DLD1 (cell line): ENCODE measurements around the gene CTTNBP2NL.
"Not testable (repeated sequence)": the region's sequence is repeated elsewhere in the genome, so short reads cannot be mapped to it uniquely, and the experiment has no call there.

Experiments used
- in situ Hi-C: cut with HindIII; loops from 2 replicates; pipeline ENCODE4 v1.10.0; 2017; ENCODE audit warnings: low sequenced_read_pairs

The CTTNBP2NL gene

DNA sequence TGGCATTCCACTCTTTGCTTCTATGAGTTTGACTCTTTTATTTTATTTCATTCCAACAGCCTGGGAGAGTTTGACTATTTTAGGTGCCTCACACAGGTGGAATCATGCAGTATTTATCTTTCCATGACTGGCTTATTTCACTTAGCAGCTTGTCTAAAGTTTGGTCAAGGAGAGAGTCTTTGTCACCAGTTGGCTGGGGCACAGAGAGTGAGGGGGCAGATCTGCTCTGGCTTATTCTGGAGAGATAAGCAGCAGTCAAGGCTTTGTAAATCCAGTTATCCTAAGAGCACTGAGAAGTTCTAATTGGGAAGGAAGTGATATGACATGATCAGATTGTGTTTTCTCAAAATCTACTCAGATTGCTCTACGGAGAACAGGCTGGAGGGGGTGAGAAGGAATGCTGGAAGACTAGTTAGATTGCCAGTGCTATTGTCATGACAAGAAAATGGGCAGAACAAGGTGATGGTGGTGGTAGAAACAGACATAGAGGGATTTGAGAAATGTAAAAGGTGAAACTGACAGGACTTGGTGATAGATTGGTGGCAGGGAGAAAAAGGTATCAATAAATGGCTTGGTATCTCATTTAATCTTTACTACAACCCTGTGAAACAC, 12.1 kb upstream of the CTTNBP2NL start:
- in situ Hi-C loops, result loop anchor here (5.0 kb wide), 1 partner anchor 333 kb away; the partner anchor contains the start of gene PPM1J

DNA sequence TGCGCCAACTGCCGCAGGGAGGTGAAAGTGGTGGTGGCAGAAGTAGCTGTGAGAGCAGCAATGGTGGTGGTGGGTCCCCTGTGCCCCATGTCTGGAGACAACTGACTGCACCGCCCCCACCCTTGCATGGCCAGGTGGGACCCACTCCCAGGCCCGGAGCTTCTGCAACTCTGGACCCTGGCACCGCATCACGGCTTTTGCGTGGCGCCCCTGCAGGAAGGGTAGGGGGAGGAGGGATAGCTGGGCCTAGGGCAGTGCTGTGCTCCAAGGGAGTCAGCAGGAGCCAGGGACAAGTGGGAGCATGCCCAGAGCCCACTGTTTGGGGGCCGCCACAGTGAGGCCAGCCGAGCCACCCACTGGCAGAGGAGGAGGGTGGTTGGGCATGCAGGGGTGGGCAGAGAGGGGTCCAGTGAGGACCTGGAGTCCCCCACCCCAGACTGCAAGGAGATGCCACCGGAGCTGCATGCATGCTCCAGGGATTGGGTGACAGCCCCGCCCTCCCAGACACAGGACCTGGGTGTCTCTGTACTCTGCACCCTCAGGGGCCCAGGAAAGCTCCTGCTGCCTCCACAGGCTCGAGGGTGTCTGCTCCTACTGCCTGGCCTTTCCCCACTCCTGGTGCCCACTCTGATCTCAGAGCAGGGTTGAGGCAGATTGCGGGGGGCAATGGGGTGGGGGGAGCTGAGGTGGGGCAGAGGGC, 9.8 kb upstream of the CTTNBP2NL start:
- in situ Hi-C loops, result no loop called here

DNA sequence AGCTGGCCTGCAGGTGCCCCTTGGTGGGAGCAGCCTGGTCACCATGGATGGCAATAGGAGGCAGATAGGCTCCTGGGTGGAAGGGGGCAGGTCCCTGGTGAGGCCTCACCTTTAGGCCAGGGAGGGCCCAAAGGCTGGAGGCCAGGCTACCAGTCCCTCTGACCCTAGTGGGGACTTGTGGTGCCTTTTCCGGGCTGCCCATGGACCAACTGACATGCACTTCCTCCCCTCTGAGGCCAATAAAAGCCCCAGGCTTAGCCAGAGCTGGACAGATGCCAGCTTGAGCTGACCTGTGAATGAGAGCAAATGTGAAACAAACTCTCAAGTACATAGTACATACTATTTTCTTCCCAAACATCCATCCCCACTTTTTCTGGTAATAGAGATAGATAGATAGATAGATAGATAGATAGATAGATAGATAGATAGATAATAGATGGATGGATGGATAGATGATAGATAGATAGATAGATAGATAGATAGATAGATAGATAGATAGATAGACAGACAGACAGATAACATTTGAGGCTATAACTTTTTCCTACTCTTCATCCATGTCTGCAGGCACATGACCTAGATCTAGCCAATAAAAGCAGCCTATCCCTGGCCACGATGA, 9.2 kb upstream of the CTTNBP2NL start:
- in situ Hi-C loops, result no loop called here

DNA sequence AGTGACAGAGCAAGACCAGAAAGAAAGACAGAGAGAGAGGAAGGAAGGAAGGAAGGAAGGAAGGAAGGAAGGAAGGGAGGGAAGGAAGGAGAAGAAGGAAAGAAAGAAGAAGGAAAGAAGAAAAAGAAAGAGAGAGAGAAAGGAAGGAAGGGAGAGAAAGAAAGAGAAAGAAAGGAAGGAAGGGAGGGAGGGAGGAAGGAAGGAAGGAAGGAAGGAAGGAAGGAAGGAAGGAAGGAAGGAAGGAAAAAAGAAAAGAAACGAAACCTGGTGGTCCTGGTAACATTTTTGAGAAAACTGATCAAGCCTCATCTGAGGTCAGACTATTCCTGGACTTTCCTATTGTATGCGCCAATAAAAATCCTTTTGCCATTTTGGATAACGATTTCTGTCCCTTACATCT, 8.2 kb upstream of the CTTNBP2NL start:
- in situ Hi-C loops, result no loop called here

DNA sequence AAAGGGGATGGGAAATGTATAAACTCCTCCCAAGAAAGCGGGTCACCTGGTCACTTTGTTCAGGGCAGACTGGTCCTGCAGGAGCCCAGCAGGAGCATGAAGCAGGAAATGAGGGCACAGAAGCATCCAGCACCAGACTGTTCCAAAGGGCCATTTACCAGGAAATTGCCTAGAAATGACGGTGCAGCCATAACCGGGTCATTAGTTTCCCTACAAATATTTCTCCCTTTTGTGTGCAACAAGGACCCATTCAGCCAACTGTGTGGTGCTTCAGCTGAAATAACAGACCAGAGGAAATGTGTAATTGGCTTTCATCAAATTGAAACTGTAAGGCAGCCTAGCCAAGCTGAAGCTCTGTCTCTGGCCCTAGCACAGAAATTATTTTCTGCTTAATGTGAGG, 7.6 kb upstream of the CTTNBP2NL start:
- in situ Hi-C loops, result no loop called here

DNA sequence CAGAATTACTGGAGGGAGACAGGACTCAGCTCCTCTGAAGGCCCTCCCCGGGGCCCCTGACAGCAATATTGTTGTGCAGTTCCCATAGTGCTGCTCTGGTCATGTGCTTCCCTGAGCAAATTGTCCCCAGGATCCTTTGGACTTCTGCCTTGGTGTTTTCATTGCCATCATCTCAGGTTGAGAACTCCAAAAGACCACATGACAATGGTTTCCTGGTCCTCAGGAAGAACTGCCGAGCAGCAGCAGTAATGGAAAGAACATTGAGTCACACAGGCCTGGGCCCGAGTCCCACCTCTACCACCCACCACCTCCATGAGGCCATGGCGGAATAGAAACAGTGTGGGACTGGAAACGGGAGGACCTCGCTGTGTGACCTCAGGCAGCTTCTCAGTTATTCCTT, 6.3 kb upstream of the CTTNBP2NL start:
- in situ Hi-C loops, result no loop called here

DNA sequence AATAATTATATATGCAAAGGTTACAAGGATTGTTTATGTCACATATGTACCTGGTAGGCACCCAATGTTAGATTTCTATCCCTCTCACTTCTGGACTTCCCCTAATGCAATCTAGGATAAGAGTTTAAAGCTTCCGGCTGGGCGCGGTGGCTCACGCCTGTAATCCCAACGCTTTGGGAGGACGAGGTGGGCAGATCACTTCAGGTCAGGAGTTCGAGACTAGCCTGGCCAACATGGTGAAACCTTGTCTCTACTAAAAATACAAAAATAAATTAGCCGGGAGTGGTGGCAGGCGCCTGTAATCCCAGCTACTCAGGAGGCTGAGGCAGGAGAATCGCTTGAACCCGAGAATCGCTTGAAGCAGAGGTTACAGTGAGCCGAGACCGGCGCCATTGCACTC, 5.7 kb upstream of the CTTNBP2NL start:
- in situ Hi-C loops, result not testable (repeated sequence)

DNA sequence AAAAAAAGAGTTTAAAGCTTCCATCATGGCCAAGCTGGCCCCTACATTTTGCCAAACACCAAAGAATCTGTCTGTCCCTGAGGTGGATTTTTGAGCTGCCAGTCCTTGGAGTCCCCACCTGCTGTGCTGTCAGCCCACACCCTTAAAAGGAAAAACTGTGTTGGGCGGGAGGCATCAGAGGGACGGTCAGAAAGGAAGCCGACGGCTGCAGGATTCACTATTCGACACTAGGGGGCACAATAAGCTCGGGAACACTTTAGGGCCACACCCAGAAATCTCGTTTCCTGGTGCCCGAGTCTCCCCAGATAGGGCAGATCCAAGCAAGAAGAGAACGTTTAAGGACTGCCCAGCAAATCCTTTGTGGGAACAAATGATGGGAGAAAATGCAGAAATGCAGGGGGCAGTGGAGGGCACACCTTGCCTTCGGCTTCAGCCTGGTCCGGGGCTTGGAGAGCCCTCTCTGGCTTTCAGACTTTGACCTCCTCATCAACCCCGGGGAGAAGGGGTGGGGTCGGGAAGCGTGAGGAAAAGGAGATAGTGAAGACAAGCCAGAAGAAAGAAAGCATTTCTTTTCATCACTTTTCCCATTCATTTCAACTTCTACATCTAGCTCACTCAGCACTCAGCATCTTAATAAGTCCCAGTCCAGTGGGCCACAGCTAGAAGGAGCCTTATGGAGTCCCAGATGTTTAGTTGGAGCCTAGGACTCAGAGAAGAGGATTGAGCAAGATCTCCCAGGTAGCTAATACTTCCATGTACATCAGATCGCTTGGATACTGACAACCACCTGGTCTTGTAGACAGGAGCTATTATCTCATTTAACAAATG, 5.0 kb upstream of the CTTNBP2NL start:
- in situ Hi-C loops, result no loop called here

DNA sequence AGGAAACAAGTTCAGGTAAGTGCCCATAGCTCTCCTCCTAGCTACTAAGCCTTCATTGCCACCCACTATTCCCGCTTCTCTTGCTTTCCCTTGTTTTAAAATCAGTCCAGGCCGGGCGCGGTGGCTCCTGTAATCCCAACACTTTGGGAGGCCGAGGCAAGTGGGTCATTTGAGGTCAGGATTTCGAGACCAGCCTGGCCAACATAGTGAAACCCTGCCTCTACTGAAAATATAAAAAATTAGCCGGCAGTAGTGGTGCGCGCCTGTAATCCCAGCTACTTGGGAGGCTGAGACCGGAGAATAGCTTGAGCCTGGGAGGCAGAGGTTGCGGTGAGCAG, 4.4 kb upstream of the CTTNBP2NL start:
- in situ Hi-C loops, result no loop called here

DNA sequence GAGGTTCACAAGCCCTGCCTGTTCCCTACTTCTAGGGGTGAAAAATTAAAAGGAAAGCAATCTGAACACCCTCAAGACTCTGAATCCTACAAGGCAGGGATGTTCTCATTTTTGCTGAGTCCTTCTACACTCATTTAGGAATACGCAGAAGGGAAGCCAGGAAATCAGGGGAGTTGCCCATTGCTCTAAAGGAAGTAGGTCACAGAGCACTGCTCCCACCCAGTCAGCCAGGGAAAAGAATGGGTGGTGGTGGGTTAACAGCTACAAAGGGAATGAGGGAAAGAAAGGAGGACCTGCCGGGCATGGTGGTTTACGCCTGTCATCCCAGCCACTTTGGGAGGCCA, 2.4 kb upstream of the CTTNBP2NL start:
- in situ Hi-C loops, result no loop called here

DNA sequence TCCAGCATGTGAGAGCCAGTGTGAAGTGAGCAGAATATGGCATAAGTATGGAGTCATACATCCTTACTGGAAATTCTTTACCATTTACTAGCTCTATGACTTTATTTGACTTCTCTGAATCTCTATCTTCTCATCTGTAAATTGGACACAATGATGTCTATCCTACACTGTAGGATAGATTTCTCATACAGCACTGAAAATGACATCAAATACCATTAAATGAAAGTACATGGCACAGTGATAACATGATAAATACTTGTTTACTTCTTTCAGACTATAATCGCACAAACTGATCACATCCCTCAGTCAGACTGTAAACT, 1.3 kb upstream of the CTTNBP2NL start:
- in situ Hi-C loops, result no loop called here

DNA sequence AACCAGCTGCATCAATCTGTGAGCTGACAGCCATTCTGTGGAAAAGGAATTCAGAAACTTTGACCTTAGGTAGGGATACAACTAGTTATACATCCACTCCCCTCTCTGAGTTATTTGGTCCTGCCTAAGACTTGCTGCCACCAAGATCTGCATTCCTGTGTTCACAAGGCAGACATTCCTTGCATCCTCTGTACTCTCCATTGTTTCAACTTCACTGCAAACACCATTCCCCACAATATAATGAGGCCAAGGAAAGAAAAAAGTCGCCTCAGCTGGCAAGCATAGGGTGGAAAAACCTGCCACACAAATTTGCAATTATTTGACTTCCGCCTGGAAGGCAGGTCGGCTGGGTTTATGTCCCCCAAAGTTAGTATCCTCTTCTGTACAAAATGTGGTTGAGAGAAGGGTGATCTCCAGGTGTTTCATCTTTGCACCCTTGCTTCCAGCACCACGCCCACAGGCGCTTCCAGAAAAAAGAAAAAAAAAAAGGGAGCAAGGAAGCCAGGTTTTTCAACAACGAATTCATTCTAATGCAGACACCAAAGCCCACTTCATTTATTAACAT, 676 bp upstream of the CTTNBP2NL start:
- in situ Hi-C loops, result no loop called here

DNA sequence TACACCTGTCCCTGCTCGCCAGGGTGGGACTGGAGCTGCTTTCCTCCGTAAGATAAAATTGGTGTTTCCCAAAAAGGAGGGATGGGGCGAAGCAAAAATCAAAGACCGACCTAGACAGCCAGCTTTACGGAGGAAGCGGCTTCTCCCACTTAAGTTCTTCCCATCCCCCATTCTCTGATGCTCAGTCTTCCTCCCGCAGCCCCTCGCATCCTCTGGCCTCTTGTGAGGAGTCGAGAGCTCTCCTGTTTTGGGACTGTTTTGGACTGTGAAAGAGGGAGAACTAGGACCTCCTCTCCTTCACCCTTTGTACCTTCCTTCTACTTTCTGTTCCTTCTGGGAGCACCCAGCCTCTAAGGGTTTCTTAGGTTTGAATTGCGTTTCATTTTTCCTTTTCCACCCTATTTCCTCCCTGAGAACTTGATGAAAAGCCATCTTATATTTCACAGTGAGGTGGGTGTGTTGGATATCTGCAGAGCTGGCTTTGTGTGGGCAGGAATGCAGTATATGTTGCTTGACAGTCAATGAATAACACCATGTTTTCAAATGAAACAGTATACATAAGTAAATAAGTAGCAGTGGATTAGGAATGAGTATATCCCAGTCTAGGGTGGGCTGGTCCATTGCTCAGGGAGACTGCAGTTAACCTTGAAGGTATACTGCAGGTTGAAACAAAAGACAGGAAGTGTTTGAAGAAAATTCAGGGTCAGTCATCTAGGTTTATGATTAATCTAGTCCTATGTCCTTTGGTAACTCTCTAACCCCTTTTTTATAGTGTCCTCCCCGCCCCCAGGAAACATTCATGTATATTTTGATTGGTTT, 848 bp downstream of the CTTNBP2NL start:
- in situ Hi-C loops, result no loop called here

DNA sequence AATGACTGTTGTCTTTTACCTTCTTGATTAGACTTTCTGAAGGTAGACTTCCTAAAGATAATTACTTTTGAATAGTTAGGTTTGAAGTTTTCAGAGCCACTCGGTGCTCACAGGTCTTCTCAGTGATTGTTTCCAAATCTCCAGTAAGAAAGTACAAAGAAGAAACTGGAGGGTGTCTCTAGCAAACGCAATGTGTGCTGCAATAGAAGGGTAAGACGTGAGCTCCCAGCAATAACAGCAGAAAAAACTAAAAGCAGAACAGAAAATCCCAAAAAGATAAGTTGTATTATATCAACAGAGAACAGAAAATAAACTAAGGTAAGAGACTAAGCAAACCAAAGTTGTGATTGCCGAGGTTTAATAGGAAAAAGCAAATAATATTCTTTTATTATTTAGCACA, 1.8 kb downstream of the CTTNBP2NL start:
- in situ Hi-C loops, result no loop called here

DNA sequence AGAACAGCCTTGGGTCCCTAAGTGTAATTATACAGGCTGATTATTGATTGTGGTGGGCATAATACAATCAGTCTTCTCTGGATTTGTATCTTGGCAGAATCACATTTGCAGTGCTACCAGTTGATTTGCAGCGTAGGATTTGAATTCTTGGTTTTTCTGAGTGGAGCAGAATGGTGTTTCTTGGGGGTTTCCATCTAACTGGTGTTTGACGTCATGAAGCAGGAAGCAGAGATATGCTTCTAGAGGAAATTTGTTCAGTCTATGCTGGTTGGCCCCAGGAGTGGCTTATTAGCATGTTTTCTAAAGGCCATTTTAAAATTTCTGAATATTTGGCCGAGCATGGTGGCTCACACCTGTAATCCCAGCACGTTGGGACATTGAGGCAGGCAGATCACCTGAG, 3.4 kb downstream of the CTTNBP2NL start:
- in situ Hi-C loops, result no loop called here

DNA sequence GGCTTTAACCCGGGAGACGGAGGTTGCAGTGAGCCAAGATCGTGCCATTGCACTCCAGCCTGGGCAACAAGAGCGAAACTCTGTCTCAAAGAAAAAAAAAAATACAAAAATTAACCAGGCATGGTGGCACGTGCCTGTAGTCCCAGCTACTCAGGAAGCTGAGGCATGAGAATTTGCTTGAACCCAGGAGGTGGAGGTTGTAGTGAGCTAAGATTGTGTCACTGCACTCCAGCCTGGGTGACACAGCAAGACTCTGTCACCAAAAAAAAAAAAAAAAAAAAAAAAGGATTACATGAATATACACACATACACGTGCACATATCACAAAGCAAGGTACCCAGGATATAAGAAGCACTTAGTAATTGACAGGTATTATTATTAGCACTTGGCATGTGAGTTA, 4.7 kb downstream of the CTTNBP2NL start:
- in situ Hi-C loops, result not testable (repeated sequence)

DNA sequence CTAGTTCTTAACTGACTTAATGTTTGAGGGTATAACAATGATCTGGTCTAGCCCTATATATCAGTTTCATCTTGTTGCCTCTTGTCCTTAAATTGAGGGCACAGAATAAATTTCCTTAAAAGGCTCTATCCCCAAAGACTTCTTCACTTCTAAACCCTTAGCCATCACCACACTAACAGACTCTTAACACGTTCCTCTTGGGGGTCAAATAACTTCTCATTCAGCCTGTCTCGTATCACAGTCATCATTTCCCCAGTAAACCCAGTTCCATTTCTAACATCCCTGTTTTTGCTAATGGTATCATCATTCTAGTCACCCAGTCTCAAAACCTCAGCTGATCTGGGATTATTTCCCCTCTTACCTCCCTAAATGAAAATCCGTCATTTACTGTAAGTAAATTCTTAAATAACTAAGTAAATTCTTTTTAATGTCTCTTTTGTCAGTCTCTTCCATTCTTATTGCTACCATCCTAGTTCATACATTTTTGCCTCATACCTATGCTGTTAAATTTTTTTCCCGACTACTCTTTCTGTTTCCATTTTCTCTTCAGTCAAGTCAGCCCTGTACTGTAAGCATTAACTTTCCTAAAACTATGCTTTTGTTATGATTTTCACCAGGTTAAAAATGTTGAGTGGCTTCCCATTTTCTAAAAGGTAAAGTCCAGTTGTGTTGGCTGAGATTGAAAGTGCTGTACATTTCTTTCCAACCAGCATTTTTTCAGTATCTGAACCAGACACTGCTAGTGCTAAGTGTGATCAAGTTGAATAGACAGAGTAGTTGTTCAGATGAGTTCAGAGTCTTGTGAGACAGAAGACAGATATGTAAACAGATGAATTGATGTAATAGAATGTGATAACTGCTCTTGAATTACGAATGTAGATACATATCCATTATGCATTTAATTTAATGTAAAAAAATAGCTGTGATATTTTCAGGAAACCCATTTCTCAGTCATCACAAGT, 6.9 kb downstream of the CTTNBP2NL start:
- in situ Hi-C loops, result no loop called here

DNA sequence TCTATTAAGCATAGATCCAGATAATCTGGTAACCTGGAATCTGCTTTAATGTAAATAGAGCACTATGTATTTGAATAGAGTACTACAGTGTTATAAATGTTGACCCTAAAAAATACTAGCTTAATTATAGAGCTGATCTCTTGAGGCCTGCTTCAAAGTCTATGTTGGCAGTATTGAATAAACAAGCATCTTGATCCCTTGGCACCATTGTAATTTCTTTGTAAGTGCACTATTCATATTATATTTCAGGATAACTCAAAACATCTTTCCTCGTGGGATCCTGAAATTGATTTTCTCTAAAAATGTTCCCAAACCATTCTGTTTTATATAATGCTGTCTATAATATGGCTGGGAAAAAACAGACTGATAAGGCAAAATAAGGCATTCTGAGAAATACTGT, 10.8 kb downstream of the CTTNBP2NL start:
- in situ Hi-C loops, result loop anchor here (5.0 kb wide), 1 partner anchor 41 kb away; no protein-coding TSS in a partner anchor

DNA sequence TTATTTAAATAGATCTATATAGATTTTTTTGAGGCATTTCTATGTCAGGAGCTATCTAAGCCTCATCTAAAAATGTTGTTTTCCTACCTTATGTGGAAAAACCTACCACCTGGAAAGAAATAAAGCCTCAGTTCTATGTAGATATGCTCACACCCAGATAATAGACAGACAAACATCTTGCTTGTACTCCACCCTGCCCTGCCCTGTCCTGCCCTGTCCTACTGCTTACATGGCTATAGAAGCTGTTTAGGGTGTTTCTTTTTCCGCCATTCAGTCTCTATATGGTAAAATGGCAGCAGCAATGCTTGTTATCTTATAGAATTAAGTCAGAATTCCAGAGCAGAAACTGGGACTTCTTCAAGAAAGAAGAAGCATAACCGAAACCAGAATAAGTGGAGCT, 13.4 kb downstream of the CTTNBP2NL start:
- in situ Hi-C loops, result loop anchor here (5.0 kb wide), 1 partner anchor 38 kb away; no protein-coding TSS in a partner anchor
